IMR-90 (cell line): ENCODE data around the gene RBMS3.

Experiments used
- CTCF ChIP-seq: conservative IDR thresholded peaks from 2 replicates; pipeline ENCODE4 v1.5.1; 2012; ENCODE audit warnings: mild to moderate bottlenecking, low read depth, low read length, improper control_type of control experiment
- MXI1 ChIP-seq: IDR thresholded peaks from 2 replicates; pipeline ENCODE4 v1.6.1; 2012; ENCODE audit warnings: low read depth, mild to moderate bottlenecking, low read length, moderate library complexity, borderline replicate concordance

- no peak for TF ChIP-seq CTCF
- TF ChIP-seq MXI1, result no peak
Measured at GRCh38 chr3:29754346-29754745, 473.5 kb downstream of the RBMS3 start.
